K562 (cell line): Measurements from ENCODE around the gene ACE. TPM values are rescaled to one million over a fixed set of nuclear protein-coding genes. Genes with fewer than 3 reads are reported as not detected.

ENCODE experiments used
- MECOM ChIP-seq: fragments of 250-450 bp; sonication (Bioruptor Pico); IDR thresholded peaks from 2 replicates; pipeline ENCODE4 v1.8.0; 2022; ENCODE audit warnings: inconsistent platforms
- RFX1 ChIP-seq: fragments of 450-650 bp; IDR thresholded peaks from 2 replicates; pipeline ENCODE4 v1.6.1; 2016; ENCODE audit warnings: mild to moderate bottlenecking, moderate library complexity
- SIN3A ChIP-seq, 2 experiments: fragments of 150-350 bp in 1 of 2; IDR thresholded peaks; 2 replicates each; pipeline ENCODE4 v1.6.1; 2011 to 2016; ENCODE audit warnings: borderline replicate concordance in 2 of 2, low read depth in 2 of 2, low read length in 2 of 2, mild to moderate bottlenecking in 2 of 2, moderate library complexity in 2 of 2; ENCODE audit not compliant: control insufficient read depth in 1 of 2
- SMARCE1 ChIP-seq: fragments of 450-650 bp; IDR thresholded peaks from 2 replicates; pipeline ENCODE4 v1.7.1; 2016; ENCODE audit warnings: mild to moderate bottlenecking
- TARDBP ChIP-seq: fragments of 450-650 bp; IDR thresholded peaks from 2 replicates; pipeline ENCODE4 v1.6.1; 2016
- ZNF282 ChIP-seq: sonication (generic); formaldehyde crosslinking; IDR thresholded peaks from 2 replicates; pipeline ENCODE4 v1.8.1; 2023; ENCODE audit warnings: missing genetic modification reagents
- ZNF408 ChIP-seq: fragments of 250-450 bp; sonication (Bioruptor Pico); IDR thresholded peaks from 2 replicates; pipeline ENCODE4 v1.4.0; 2020; ENCODE audit warnings: low read depth, mild to moderate bottlenecking, moderate library complexity
- polyA plus RNA-seq, 8 experiments: library from polyadenylated mRNA; depleted of rRNA in 4 of 8; stranded (reverse) in 5 of 8; unstranded in 3 of 8; fragments of >200 nt; fragmentation: Nextera tagmentation in 2 of 8; fragmentation: Illumina TruSeq in 1 of 8; extraction: Ambion mirVana in 2 of 8; extraction: Trizol in 1 of 8; gene quantifications; 2 replicates each; pipeline versions ENCODE4 v1.2.1 to v1.2.3, GENCODE V29; 2011 to 2014; ENCODE audit warnings: inconsistent platforms in 1 of 8, missing spikeins in 1 of 8
- total RNA-seq, 7 experiments: library from RNA; depleted of rRNA in 6 of 7; stranded (reverse); fragments of >200 nt in 6 of 7; fragmentation: Illumina TruSeq in 2 of 7; extraction: Trizol in 2 of 7; gene quantifications; 2 replicates each; pipeline versions ENCODE4 v1.2.1 to v1.2.3, GENCODE V29; 2011 to 2021; ENCODE audit warnings: low replicate concordance in 1 of 7
- TF ChIP-seq, protein P1 (sequence below): sonication (generic); formaldehyde crosslinking; IDR thresholded peaks from 2 replicates; pipeline ENCODE4 v1.9.0; 2022; ENCODE audit warnings: mild to moderate bottlenecking, missing genetic modification reagents
- TF ChIP-seq, protein P2 (sequence below): fragments of 450-650 bp; IDR thresholded peaks from 2 replicates; pipeline ENCODE4 v1.6.1; 2016; ENCODE audit warnings: mild to moderate bottlenecking
- TF ChIP-seq, protein P3 (sequence below): sonication (generic); formaldehyde crosslinking; IDR thresholded peaks from 2 replicates; pipeline ENCODE4 v1.8.1; 2023; ENCODE audit warnings: mild to moderate bottlenecking, missing genetic modification reagents
- TF ChIP-seq, protein P4 (sequence below): IDR thresholded peaks from 2 replicates; pipeline ENCODE4 v1.6.1; 2012; ENCODE audit warnings: low read depth, low read length, improper control_type of control experiment, borderline replicate concordance
- TF ChIP-seq, protein P5 (sequence below): fragments of 450-650 bp; formaldehyde crosslinking; IDR thresholded peaks from 2 replicates; pipeline ENCODE4 v1.4.0; 2020; ENCODE audit warnings: mild to moderate bottlenecking, moderate library complexity

Gene ACE
- total and polyA plus RNA-seq, 9 of the 15 experiments (the other 6 are each of a cell fraction or from before 2014, with no cell fraction given), result 0.07 to 2.5 (median 0.47) TPM; not detected in 1

DNA sequence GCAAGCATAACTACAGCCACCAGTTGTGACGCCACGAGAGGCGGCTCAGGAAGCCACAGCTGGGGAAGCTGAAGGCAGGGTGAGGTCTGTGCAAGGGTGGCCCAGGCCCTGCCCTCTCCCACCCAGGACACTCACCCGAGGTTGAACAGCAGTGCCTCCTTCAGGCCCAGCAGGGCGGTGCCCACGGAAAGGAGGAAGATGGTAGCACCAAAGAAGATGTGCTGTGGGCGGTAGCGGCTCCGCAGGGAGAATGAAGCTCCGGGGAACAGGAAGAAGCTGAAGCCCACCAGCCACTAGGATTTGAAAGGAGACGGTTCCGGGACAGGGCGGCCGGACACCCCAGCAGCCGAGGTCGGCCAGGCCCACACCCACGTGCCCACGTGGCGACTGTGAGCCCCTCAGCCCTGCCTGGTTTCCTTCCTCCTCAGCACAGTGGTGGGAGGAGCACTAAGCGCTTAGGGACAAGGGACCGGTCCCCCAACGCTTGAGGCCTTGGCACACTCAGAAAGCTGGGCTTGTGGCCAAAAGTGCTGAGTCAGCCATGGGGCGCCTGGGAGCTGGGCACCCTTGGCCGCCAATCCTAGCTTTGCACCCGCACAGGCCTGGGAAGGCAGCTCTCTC lies 41.8 kb upstream of the ACE start (continued):
- no peak for TF ChIP-seq RFX1
- TF ChIP-seq SMARCE1, result no peak
- no peak for TF ChIP-seq TARDBP
- TF ChIP-seq, protein P1, sequence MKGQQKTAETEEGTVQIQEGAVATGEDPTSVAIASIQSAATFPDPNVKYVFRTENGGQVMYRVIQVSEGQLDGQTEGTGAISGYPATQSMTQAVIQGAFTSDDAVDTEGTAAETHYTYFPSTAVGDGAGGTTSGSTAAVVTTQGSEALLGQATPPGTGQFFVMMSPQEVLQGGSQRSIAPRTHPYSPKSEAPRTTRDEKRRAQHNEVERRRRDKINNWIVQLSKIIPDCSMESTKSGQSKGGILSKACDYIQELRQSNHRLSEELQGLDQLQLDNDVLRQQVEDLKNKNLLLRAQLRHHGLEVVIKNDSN (CRISPR knock-in tag), result no peak
- no peak for TF ChIP-seq MECOM (CRISPR knock-in tag)
- TF ChIP-seq ZNF408 (CRISPR knock-in tag), result no peak
- TF ChIP-seq, protein P2, sequence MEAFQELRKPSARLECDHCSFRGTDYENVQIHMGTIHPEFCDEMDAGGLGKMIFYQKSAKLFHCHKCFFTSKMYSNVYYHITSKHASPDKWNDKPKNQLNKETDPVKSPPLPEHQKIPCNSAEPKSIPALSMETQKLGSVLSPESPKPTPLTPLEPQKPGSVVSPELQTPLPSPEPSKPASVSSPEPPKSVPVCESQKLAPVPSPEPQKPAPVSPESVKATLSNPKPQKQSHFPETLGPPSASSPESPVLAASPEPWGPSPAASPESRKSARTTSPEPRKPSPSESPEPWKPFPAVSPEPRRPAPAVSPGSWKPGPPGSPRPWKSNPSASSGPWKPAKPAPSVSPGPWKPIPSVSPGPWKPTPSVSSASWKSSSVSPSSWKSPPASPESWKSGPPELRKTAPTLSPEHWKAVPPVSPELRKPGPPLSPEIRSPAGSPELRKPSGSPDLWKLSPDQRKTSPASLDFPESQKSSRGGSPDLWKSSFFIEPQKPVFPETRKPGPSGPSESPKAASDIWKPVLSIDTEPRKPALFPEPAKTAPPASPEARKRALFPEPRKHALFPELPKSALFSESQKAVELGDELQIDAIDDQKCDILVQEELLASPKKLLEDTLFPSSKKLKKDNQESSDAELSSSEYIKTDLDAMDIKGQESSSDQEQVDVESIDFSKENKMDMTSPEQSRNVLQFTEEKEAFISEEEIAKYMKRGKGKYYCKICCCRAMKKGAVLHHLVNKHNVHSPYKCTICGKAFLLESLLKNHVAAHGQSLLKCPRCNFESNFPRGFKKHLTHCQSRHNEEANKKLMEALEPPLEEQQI, result no peak
- TF ChIP-seq, protein P3, sequence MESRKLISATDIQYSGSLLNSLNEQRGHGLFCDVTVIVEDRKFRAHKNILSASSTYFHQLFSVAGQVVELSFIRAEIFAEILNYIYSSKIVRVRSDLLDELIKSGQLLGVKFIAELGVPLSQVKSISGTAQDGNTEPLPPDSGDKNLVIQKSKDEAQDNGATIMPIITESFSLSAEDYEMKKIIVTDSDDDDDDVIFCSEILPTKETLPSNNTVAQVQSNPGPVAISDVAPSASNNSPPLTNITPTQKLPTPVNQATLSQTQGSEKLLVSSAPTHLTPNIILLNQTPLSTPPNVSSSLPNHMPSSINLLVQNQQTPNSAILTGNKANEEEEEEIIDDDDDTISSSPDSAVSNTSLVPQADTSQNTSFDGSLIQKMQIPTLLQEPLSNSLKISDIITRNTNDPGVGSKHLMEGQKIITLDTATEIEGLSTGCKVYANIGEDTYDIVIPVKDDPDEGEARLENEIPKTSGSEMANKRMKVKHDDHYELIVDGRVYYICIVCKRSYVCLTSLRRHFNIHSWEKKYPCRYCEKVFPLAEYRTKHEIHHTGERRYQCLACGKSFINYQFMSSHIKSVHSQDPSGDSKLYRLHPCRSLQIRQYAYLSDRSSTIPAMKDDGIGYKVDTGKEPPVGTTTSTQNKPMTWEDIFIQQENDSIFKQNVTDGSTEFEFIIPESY (CRISPR knock-in tag), result peak; percentile 85
- TF ChIP-seq, protein P4, sequence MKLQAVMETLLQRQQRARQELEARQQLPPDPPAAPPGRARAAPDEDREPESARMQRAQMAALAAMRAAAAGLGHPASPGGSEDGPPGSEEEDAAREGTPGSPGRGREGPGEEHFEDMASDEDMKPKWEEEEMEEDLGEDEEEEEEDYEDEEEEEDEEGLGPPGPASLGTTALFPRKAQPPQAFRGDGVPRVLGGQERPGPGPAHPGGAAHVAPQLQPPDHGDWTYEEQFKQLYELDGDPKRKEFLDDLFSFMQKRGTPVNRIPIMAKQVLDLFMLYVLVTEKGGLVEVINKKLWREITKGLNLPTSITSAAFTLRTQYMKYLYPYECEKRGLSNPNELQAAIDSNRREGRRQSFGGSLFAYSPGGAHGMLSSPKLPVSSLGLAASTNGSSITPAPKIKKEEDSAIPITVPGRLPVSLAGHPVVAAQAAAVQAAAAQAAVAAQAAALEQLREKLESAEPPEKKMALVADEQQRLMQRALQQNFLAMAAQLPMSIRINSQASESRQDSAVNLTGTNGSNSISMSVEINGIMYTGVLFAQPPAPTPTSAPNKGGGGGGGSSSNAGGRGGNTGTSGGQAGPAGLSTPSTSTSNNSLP, result no peak
- TF ChIP-seq, protein P5, sequence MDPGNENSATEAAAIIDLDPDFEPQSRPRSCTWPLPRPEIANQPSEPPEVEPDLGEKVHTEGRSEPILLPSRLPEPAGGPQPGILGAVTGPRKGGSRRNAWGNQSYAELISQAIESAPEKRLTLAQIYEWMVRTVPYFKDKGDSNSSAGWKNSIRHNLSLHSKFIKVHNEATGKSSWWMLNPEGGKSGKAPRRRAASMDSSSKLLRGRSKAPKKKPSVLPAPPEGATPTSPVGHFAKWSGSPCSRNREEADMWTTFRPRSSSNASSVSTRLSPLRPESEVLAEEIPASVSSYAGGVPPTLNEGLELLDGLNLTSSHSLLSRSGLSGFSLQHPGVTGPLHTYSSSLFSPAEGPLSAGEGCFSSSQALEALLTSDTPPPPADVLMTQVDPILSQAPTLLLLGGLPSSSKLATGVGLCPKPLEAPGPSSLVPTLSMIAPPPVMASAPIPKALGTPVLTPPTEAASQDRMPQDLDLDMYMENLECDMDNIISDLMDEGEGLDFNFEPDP (CRISPR knock-in tag), result no peak
- no peak for TF ChIP-seq SIN3A (IDR thresholded peaks at IDR 0.05; ENCODE audit: borderline replicate concordance in 2 of 2, control insufficient read depth in 1 of 2, low read depth in 2 of 2, low read length in 2 of 2)
- TF ChIP-seq ZNF282 (CRISPR knock-in tag), result no peak
